Upper lobe of left lung (tissue), 6 donors: ENCODE results near the gene MAPK11. TPM values are rescaled to one million over a fixed set of nuclear protein-coding genes. Genes with fewer than 3 reads are reported as not detected.

Experiments
- ATAC-seq, 2 donors: fragments of 200-7000 bp; cut with Tn5 transposase; one replicate each; pipeline ENCODE4 v1.9.1; 2022; ENCODE audit warnings: mild to moderate bottlenecking in 2 of 2, moderate library complexity in 2 of 2; ENCODE audit not compliant: low FRiP score in 2 of 2
- DNase-seq, 2 donors: peaks; one replicate each; pipeline ENCODE4 v3.0.0-alpha.2; 2019 to 2020
- H3K27ac ChIP-seq, 4 donors: fragments of 200-600 bp; sonication (generic); one replicate each; pipeline ENCODE4 v1.5.1; 2016 to 2019
- H3K27me3 ChIP-seq, 4 donors: fragments of 200-600 bp; sonication (generic); one replicate each; pipeline ENCODE4 v1.5.1; 2017 to 2019
- H3K36me3 ChIP-seq, 4 donors: fragments of 200-600 bp; sonication (generic); one replicate each; pipeline ENCODE4 v1.5.1; 2016 to 2019
- H3K4me1 ChIP-seq, 4 donors: fragments of 200-600 bp; sonication (generic); one replicate each; pipeline ENCODE4 v1.5.1; 2018 to 2019
- H3K4me3 ChIP-seq, 4 donors: fragments of 200-600 bp; sonication (generic); one replicate each; pipeline ENCODE4 v1.5.1; 2017 to 2019; ENCODE audit warnings: mild to moderate bottlenecking in 2 of 4, moderate library complexity in 1 of 4
- H3K9me3 ChIP-seq, 4 donors: fragments of 200-600 bp; sonication (generic); one replicate each; pipeline ENCODE4 v1.5.1; 2018 to 2019
- EP300 ChIP-seq, 4 donors: sonication (generic); formaldehyde crosslinking; IDR thresholded peaks; one replicate each; pipeline ENCODE4 v1.5.1; 2017; ENCODE audit warnings: antibody characterized with exemption in 4 of 4, control low read depth in 2 of 4
- POLR2A ChIP-seq, 4 donors: fragments of 450-650 bp; IDR thresholded peaks; one replicate each; pipeline ENCODE4 v1.5.1; 2016 to 2017; ENCODE audit warnings: antibody characterized with exemption in 4 of 4, mild to moderate bottlenecking in 2 of 4
- POLR2AphosphoS5 ChIP-seq, 2 donors: sonication (generic); formaldehyde crosslinking; IDR thresholded peaks; one replicate each; pipeline ENCODE4 v1.5.1; 2017; ENCODE audit warnings: antibody characterized with exemption in 2 of 2
- WGBS, 2 donors: methylation state at CpG; one replicate each; pipeline ENCODE4 v1.1.5; 2017 to 2018; 5-methylcytosine and 5-hydroxymethylcytosine counted together
- total RNA-seq, 6 donors: library from RNA; depleted of rRNA in 4 of 6; stranded (reverse); fragments of >200 nt in 4 of 6; gene quantifications; one replicate each; pipeline versions ENCODE4 v1.1.0 to v1.2.1, GENCODE V29; 2016 to 2021
- TF ChIP-seq, protein P1 (sequence below), 6 experiments: fragments of 450-650 bp in 4 of 6; fragments of 200-600 bp in 2 of 6; sonication (generic) in 2 of 6; IDR thresholded peaks; one replicate each; pipeline ENCODE4 v1.5.1; 2016 to 2019; ENCODE audit warnings: antibody characterized with exemption in 6 of 6
- donor health status: DM: no; HTN: no; CAD: no; lungs with moderate emphysema.
- donor health status: DM: no; HTN: yes; CAD: no; lungs with severe emphysema.

The MAPK11 gene
- total RNA-seq, 6 donors from 2014 or later, result 3.1 to 27.3 (median 8.6) TPM

DNA sequence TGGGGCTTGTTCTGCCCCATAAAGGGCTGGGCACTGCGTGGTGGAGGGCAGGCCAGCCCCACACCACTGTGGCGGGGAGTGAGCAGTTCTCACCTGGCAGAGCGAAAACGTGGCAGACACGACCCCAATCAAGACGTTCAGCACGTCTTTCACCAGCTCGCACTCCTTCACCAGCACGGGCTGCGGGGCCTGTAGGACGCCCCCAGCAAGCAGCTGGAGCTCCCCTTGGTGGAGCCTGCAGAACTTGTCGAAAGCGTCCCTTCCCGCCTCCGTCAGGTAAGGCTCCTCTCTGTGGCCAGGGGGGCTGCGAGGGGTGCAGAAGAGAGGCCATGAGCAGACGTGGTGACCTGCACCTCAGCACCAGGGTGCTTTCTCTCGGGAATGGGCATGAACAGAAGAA, 37.0 kb downstream of the MAPK11 start:
- no peaks in the 10 kb centered on the region for H3K4me1 ChIP-seq
- 88 to 94% methylated on average over 17 to 18 of the region's 18 CpGs for WGBS, 2 donors
- no peaks in the 10 kb centered on the region for H3K9me3 ChIP-seq
- DNase-seq (peak in 1 of 2 donors; percentile 64), ATAC-seq (no peak)
- H3K27me3 ChIP-seq, result no peaks in the 10 kb centered on the region
- H3K27ac ChIP-seq, result no peak overlapping the region
- TF ChIP-seq, protein P1, sequence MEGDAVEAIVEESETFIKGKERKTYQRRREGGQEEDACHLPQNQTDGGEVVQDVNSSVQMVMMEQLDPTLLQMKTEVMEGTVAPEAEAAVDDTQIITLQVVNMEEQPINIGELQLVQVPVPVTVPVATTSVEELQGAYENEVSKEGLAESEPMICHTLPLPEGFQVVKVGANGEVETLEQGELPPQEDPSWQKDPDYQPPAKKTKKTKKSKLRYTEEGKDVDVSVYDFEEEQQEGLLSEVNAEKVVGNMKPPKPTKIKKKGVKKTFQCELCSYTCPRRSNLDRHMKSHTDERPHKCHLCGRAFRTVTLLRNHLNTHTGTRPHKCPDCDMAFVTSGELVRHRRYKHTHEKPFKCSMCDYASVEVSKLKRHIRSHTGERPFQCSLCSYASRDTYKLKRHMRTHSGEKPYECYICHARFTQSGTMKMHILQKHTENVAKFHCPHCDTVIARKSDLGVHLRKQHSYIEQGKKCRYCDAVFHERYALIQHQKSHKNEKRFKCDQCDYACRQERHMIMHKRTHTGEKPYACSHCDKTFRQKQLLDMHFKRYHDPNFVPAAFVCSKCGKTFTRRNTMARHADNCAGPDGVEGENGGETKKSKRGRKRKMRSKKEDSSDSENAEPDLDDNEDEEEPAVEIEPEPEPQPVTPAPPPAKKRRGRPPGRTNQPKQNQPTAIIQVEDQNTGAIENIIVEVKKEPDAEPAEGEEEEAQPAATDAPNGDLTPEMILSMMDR (IDR thresholded peaks at IDR 0.05), result no peak
- TF ChIP-seq POLR2A (IDR thresholded peaks at IDR 0.05), result no peak
- no peak for TF ChIP-seq EP300 (IDR thresholded peaks at IDR 0.05)
- TF ChIP-seq POLR2AphosphoS5 (IDR thresholded peaks at IDR 0.05), result no peak
- no peak overlapping the region for H3K4me3 ChIP-seq
- H3K36me3 ChIP-seq, result peaks cover 4 to 59% (median 26%) of the 10 kb centered on the region in 4 donors

DNA sequence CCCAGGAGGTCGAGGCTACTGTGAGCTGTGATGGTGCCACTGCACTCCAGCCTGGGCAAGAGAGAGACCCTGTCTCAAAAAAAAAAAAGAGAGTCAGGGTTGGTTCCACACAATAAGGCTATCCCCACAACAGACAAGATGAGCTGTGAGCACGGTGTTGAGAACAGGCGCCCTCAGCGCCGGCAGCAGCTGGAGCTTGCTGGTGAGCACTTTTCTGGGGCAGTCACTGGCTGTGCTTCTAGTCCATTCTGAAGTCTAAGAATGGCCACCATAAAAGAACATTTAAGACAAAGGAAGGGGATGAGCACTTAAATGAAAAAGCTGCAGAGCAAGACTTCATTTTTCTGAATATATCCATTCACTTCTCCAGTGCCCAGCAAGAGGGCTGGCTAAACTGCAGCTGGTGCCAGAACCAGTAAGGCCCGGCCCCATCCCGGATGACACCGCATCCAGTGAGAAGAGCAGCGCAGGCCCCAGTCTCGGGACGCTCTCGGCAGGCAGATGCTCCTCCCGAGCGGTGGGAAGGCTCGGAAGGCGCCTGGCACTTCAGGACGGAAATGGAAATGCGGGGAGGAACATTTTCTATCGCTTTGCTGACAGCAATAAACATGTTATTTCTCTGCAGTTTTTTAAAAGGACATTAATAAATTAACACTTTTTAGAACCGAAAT, 37.6 kb downstream of the MAPK11 start:
- whole genome bisulfite sequencing, 2 donors, result 89 to 92% methylated on average over 19 to 20 of the region's 20 CpGs
- H3K27me3 ChIP-seq, result no peaks in the 10 kb centered on the region
- no peaks in the 10 kb centered on the region for H3K9me3 ChIP-seq
- TF ChIP-seq EP300 (IDR thresholded peaks at IDR 0.05), result no peak
- no peak for TF ChIP-seq POLR2AphosphoS5 (IDR thresholded peaks at IDR 0.05)
- TF ChIP-seq, protein P1 (IDR thresholded peaks at IDR 0.05), result no peak
- no peak for TF ChIP-seq POLR2A (IDR thresholded peaks at IDR 0.05)
- no peaks in the 10 kb centered on the region for H3K4me1 ChIP-seq
- no peak overlapping the region for H3K4me3 ChIP-seq
- ATAC-seq (no peak), DNase-seq (peak in 1 of 2 donors; percentile 54)
- peaks cover 4 to 61% (median 28%) of the 10 kb centered on the region in 4 donors for H3K36me3 ChIP-seq
- H3K27ac ChIP-seq, result no peak overlapping the region

DNA sequence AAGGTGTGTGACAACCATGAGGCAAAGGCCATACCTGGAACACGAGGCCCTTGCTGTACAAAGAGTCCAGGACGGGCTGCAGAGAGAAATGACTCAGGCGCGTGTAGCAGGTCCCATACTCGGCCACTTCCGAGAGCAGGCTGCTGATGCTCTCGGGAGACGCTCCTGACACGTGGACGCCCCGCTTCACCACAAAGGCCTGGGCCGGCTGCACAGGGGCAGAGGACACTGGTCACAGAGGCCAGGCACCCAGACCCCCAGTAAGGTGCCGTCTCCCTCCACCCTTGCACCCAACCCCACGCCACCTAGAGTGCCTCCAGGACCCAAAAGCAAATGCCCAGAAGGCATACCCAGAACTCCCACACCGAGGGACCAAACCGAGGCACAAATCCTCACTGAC, 40.8 kb downstream of the MAPK11 start:
- 85 to 93% methylated on average over 4 to 15 of the region's 16 CpGs for WGBS, 2 donors
- ATAC-seq (no peak), DNase-seq (peak in 1 of 2 donors; percentile 45)
- Histone ChIP-seq H3K4me3 (no peak overlapping the region), H3K9me3 (no peaks in the 10 kb centered on the region), H3K4me1 (no peaks in the 10 kb centered on the region), H3K27ac (no peak overlapping the region), H3K27me3 (no peaks in the 10 kb centered on the region), H3K36me3 (peaks cover 13 to 75% (median 44%) of the 10 kb centered on the region in 4 donors)
- no peak for TF ChIP-seq POLR2A (IDR thresholded peaks at IDR 0.05)
- no peak for TF ChIP-seq POLR2AphosphoS5 (IDR thresholded peaks at IDR 0.05)
- TF ChIP-seq, protein P1 (IDR thresholded peaks at IDR 0.05), result no peak
- TF ChIP-seq EP300 (IDR thresholded peaks at IDR 0.05), result no peak

DNA sequence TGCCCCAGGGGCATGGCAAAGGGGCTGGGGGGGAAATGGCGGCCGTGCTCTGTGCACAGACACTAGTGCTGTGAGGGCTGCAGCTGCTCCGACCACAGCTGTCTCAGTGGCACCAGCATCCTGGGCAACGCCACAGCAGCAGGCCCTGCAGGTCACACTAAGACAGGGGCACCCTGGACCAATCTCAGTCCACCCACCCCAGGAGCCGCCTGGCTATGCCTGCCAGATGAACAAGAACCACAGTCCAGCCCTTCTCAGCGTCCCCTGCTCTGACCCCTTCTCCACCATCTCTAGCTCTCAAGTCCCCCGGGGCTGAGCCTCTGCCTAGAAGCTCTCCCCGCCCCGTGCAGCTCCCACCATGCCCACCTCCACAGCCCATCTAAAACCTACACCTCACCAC, 41.8 kb downstream of the MAPK11 start:
- no peaks in the 10 kb centered on the region for H3K27me3 ChIP-seq
- no peak overlapping the region for H3K4me3 ChIP-seq
- peaks cover 13 to 83% (median 49%) of the 10 kb centered on the region in 4 donors for H3K36me3 ChIP-seq
- ATAC-seq (no peak), DNase-seq (peak; percentile 17 to 38)
- no peak for TF ChIP-seq POLR2A (IDR thresholded peaks at IDR 0.05)
- no peak for TF ChIP-seq EP300 (IDR thresholded peaks at IDR 0.05)
- no peak for TF ChIP-seq POLR2AphosphoS5 (IDR thresholded peaks at IDR 0.05)
- TF ChIP-seq, protein P1 (IDR thresholded peaks at IDR 0.05), result no peak
- H3K9me3 ChIP-seq, result no peaks in the 10 kb centered on the region
- no peak overlapping the region for H3K27ac ChIP-seq
- H3K4me1 ChIP-seq, result no peaks in the 10 kb centered on the region
- 95 to 97% methylated on average over 9 of the region's 9 CpGs for WGBS, 2 donors
